HG02970 (cell line): Measurements from ENCODE around the gene RTRAF.

ENCODE experiments used
- ATAC-seq: cut with Tn5 transposase; IDR thresholded peaks from one replicate; pipeline ENCODE4 v1.9.1; 2021; ENCODE audit warnings: mild to moderate bottlenecking, moderate library complexity, moderate number of reproducible peaks; ENCODE audit not compliant: unreplicated experiment, low FRiP score

RTRAF gene

GRCh38 chr14:51989293-51990234, at the start of gene RTRAF:
TSS of gene RTRAF (plus strand) at chr14:51989546. CDS start at chr14:51989640, 94 bp downstream.
- peak; percentile 94 for ATAC-seq

DNA sequence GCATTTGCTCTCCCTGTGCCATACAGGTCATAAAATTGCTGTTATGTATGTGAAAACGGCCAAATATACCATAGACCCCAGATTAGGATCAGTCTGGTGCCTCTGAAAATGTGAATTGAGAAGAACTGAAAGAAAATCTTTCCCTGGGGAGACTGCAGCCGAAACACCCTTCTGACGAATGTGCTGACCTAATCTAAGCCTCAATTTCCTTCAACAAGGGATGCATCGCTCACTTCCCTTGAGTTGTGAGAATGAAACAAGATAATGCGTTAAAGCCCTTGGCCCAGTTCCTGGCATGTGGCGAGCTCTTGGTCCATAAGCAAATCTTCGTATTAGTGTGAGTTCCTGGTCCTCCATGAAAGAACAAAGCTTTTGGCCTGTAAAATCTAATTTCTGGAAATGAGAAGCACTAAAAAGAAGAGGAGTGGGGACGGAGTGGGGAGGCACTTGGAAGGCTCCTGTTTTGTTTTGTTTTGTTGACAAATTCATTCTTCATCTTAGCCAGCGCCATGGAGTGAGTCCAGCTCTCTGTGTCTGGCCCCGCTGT, 49.5 kb upstream of the RTRAF start:
- ATAC-seq, result no peak

- no peak for ATAC-seq
These were observed 46.4 kb upstream of the RTRAF start for GRCh38 chr14:51942971-51943370.

- ATAC-seq, result no peak
These were observed 39.3 kb upstream of the RTRAF start for GRCh38 chr14:51950007-51950406.

- no peak for ATAC-seq
These were observed 37.7 kb upstream of the RTRAF start for GRCh38 chr14:51951656-51952055.

DNA sequence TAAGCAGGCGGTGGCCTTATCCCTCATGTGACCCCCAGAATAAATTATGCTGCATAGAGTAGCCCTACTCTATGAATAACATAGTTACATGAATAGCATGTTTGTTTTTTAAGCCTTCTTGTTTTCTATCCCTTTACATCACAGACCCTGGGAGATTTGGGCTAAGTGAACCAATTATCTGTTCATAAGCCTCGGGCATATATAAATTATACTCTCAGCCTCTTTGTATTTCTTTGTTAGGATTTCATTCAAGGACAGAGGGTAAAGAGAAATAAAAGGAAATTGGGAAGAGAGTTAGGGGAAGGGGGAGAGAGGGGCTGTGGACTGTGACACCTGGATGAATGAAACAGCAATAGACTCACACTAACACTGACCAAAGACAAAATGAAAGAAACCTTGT, 35.3 kb upstream of the RTRAF start:
- ATAC-seq, result no peak

GRCh38 chr14:51954657-51955056, 34.7 kb upstream of the RTRAF start:
- no peak for ATAC-seq

GRCh38 chr14:51957950-51958349, 31.4 kb upstream of the RTRAF start:
- ATAC-seq, result no peak

GRCh38 chr14:51959928-51960327, 29.4 kb upstream of the RTRAF start:
- ATAC-seq, result no peak

DNA sequence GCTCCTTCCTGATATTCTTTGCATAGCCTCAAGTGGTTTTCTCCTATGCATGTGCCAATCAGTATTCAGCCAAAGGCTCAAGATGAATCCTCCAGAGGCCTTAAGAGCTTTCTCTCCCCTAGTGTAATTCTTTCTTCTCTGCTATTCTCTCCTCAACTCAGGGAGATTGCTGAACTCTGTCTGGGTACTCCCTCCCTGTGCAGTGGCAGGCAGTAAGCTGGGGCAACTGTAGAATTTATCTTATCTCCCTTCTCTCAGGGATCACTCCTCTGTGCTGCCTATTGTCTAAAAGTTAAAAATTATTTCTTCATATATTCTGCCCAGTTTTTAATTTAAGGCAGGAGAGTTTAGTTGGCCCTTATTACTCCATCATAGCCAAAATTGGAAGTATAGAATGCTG, 28.5 kb upstream of the RTRAF start:
- no peak for ATAC-seq

DNA sequence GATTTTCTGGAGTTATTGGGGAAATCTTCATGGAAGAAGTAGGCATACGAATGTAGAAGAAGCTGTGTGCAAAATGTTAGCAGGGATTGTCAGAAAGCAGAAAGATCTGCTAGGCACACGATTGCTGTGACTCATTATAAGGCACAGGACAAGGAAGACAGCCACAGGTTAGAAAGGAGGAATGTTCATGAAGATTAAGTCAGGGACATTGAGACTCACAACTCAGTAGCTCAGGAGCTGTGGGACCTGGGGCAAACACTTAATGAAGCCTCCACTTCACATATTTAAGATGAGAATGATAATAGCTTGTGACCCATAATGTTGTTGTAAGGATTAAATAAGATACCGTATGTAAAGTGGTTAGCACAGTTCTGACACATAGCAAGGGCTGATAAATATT, 26.6 kb upstream of the RTRAF start:
- no peak for ATAC-seq

DNA sequence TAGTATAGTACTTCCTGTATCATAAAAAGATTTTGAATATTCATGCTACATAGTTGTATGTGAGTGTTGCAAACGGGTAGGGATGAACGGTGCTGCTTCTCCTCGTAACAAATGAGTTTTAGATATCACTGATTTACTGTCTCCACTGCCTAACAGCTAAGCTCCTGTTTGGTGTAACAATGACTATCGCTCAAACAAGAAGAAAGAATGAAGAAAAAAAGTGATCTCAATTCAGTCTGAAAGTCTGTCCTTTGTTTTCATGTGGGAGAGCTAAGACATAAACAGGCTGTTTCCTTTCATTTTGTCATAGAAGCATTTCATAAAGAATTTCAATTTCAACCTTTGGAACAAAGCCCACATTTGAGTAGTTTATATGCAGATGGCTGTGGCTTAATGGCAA, 26.1 kb upstream of the RTRAF start:
- no peak for ATAC-seq

GRCh38 chr14:51967521-51967920, 21.8 kb upstream of the RTRAF start:
- ATAC-seq, result no peak

GRCh38 chr14:51969852-51970540, 19.4 kb upstream of the RTRAF start:
- no peak for ATAC-seq

- no peak for ATAC-seq
These were observed 16.8 kb upstream of the RTRAF start for GRCh38 chr14:51972566-51972965.

GRCh38 chr14:51977075-51977474, 12.3 kb upstream of the RTRAF start:
- no peak for ATAC-seq

DNA sequence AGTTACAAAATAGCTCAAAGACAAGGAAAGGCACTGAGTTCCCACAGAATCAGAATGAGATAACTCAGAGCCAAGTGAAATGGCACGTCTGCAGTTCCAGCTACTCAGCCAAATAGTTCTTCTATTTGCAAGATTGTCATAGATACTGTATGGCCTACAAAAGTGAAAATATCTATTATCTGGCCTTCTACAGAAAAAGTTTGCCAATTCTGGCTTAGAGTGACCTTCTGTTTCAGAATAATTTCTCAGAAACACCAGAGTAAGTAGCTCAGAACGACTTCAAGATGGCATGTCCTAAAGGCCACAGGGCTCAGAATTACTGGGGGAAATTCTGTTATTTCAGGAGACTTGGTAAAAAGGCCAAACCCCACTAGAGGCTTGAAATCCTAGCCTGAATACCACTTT, 10.7 kb upstream of the RTRAF start:
- ATAC-seq, result no peak

DNA sequence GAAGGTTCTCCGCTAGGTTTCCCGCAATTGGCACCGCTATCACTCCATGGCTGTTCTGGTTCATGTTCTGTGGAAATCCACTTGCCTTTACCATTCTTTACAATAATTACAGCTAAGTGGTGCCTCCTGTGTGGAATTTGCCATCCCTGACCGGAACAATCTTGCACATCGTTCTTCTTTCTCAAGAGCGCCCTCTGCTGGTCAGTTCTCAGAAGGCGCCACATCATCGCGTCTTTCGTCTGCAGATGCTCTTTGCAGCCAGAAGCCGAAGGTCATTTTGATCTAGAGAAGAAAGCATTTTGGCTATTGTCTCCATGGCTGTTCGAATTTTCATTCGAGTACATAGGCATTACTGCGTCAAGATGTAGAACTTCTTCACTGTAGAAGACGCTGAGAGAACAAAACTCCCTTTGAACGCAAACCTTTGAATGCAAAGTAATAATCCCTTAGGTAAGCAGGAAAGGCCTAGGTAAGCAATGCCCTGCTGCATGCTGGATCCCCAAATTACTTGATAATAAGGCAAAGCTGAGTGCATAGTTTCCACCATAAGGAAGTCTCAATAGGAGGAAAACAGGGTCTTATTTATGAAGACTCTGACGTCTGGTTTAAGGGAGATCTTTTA, 10.1 kb upstream of the RTRAF start:
- ATAC-seq, result no peak

GRCh38 chr14:51981218-51981854, 8.0 kb upstream of the RTRAF start:
- ATAC-seq, result no peak

DNA sequence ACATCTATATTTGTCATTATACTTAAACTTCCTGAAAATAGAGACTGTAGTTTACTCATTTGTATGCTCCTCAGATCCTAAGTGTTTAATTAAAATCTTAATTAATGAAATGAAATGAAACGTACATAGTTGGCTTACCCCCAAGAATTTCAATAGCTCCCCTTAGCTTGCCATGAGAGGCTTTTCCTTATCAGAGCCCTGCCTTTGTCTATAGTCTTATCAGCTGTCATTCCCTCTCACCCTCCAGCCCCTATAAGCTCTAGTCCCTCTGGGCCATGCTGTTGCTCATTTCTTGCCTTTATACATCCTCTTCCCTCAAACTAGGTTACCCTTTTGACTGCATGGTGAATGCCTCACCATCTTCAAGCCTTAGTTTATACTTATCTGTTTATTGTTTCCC, 1.1 kb upstream of the RTRAF start:
- no peak for ATAC-seq

DNA sequence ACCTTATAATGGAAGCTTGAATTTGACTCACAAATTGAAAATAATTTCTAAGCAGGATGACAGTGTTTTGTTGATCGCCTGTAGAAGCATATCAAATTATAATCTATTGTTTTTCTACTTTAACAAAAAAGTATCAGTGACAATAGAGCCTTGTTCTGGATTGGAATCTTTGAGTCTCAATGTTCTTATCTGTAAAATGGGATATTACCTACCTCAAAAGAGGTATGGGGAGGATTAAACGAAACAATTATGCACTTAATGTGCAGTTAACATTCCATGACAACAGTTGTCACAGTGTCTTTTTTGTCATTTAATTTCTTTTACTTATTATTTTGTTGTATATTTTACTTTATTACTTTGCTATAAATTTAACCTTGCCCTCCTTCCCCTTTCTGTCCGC, 1.1 kb downstream of the RTRAF start:
- no peak for ATAC-seq
